HEK293 (cell line): ENCODE results near the gene ZNF687.

Experiments
- CTCF ChIA-PET: fragments of 350-600 bp; formaldehyde crosslinking; extraction: SDS; loops from one replicate; lab custom pipeline; 2021; ENCODE audit warnings: antibody characterized with exemption; lab: Yijun Ruan, JAX
- POLR2A ChIA-PET: fragments of 300-600 bp; formaldehyde crosslinking; extraction: SDS; loops from one replicate; lab custom pipeline; 2020; ENCODE audit warnings: antibody characterized with exemption, inconsistent platforms; lab: Yijun Ruan, JAX
- H3K27ac ChIP-seq: fragments of 200-500 bp; sonication (Bioruptor generic); 2 replicates; pipeline ENCODE4 v1.5.1; 2014; ENCODE audit warnings: low read depth, low read length, control low read depth, inconsistent platforms; ENCODE audit errors: extremely low read depth
- H3K36me3 ChIP-seq, 2 experiments: fragments of 200-500 bp in 1 of 2; sonication (Bioruptor generic) in 1 of 2; 1 replicate in 1 of 2; 2 replicates in 1 of 2; pipeline ENCODE4 v1.5.1; 2014 to 2017; ENCODE audit warnings: inconsistent platforms in 2 of 2, low read length in 2 of 2; ENCODE audit not compliant: control insufficient read depth in 2 of 2, insufficient read depth in 1 of 2
- H3K4me1 ChIP-seq: fragments of 200-500 bp; sonication (Bioruptor generic); 2 replicates; pipeline ENCODE4 v1.5.1; 2014; ENCODE audit warnings: mild to moderate bottlenecking, low read length, inconsistent platforms; ENCODE audit not compliant: control insufficient read depth, insufficient read depth
- H3K4me3 ChIP-seq: 2 replicates; pipeline ENCODE4 v1.5.1; 2011; ENCODE audit warnings: low read depth, mild to moderate bottlenecking, control low read depth, low read length, moderate library complexity
- H3K9me3 ChIP-seq: fragments of 200-500 bp; sonication (Bioruptor generic); 2 replicates; pipeline ENCODE4 v1.5.1; 2014; ENCODE audit warnings: low read depth, low read length, inconsistent platforms; ENCODE audit not compliant: control insufficient read depth, insufficient read depth
- FEZF1 ChIP-seq: fragments of 450-650 bp; formaldehyde crosslinking; IDR thresholded peaks from 2 replicates; pipeline ENCODE4 v1.5.1; 2016; ENCODE audit warnings: missing biosample characterization, missing genetic modification characterization
- GFI1B ChIP-seq: fragments of 450-650 bp; formaldehyde crosslinking; IDR thresholded peaks from 2 replicates; pipeline ENCODE4 v1.5.1; 2016; ENCODE audit warnings: missing biosample characterization, missing genetic modification characterization
- KLF1 ChIP-seq: fragments of 450-650 bp; formaldehyde crosslinking; IDR thresholded peaks from 2 replicates; pipeline ENCODE4 v1.5.1; 2016; ENCODE audit warnings: missing biosample characterization, missing genetic modification characterization
- KLF10 ChIP-seq: fragments of 450-650 bp; IDR thresholded peaks from 2 replicates; pipeline ENCODE4 v1.5.1; 2018; ENCODE audit warnings: missing biosample characterization, mild to moderate bottlenecking, missing genetic modification characterization
- KLF8 ChIP-seq: fragments of 450-650 bp; formaldehyde crosslinking; IDR thresholded peaks from 2 replicates; pipeline ENCODE4 v1.5.1; 2016; ENCODE audit warnings: missing biosample characterization, missing genetic modification characterization
- MEIS1 ChIP-seq: sonication (generic); formaldehyde crosslinking; IDR thresholded peaks from 2 replicates; pipeline ENCODE4 v1.8.1; 2022; ENCODE audit warnings: missing genetic modification reagents, mild to moderate bottlenecking, borderline replicate concordance
- SALL2 ChIP-seq: fragments of 450-650 bp; formaldehyde crosslinking; IDR thresholded peaks from 2 replicates; pipeline ENCODE4 v1.5.0; 2017; ENCODE audit warnings: missing biosample characterization, mild to moderate bottlenecking, missing genetic modification characterization, borderline replicate concordance
- YY1 ChIP-seq: fragments of 450-650 bp; formaldehyde crosslinking; IDR thresholded peaks from 2 replicates; pipeline ENCODE4 v1.5.1; 2018; ENCODE audit warnings: missing biosample characterization, missing genetic modification characterization
- ZBTB20 ChIP-seq: fragments of 450-650 bp; formaldehyde crosslinking; IDR thresholded peaks from 2 replicates; pipeline ENCODE4 v1.5.1; 2016; ENCODE audit warnings: missing biosample characterization, missing genetic modification characterization
- ZBTB44 ChIP-seq: fragments of 450-650 bp; IDR thresholded peaks from 2 replicates; pipeline ENCODE4 v1.5.1; 2018; ENCODE audit warnings: missing biosample characterization, mild to moderate bottlenecking, missing genetic modification characterization
- ZBTB48 ChIP-seq: fragments of 450-650 bp; formaldehyde crosslinking; IDR thresholded peaks from 2 replicates; pipeline ENCODE4 v1.5.1; 2016; ENCODE audit warnings: missing biosample characterization, missing genetic modification characterization
- ZBTB6 ChIP-seq: fragments of 450-650 bp; formaldehyde crosslinking; IDR thresholded peaks from 2 replicates; pipeline ENCODE4 v1.5.1; 2017; ENCODE audit warnings: missing biosample characterization, missing genetic modification characterization
- ZBTB7A ChIP-seq: fragments of 450-650 bp; formaldehyde crosslinking; IDR thresholded peaks from 2 replicates; pipeline ENCODE4 v1.5.1; 2016; ENCODE audit warnings: low read depth, missing biosample characterization, missing genetic modification characterization
- ZEB2 ChIP-seq: fragments of 450-650 bp; formaldehyde crosslinking; IDR thresholded peaks from 2 replicates; pipeline ENCODE4 v1.5.1; 2016; ENCODE audit warnings: missing biosample characterization, missing genetic modification characterization
- ZFHX2 ChIP-seq: fragments of 450-650 bp; formaldehyde crosslinking; conservative IDR thresholded peaks from 2 replicates; pipeline ENCODE4 v1.5.1; 2016; ENCODE audit warnings: missing biosample characterization, missing genetic modification characterization
- ZIC2 ChIP-seq: fragments of 450-650 bp; formaldehyde crosslinking; IDR thresholded peaks from 2 replicates; pipeline ENCODE4 v1.5.1; 2016; ENCODE audit warnings: missing biosample characterization, missing genetic modification characterization
- ZNF112 ChIP-seq: fragments of 450-650 bp; formaldehyde crosslinking; IDR thresholded peaks from 2 replicates; pipeline ENCODE4 v1.5.0; 2017; ENCODE audit warnings: missing biosample characterization, missing genetic modification characterization
- ZNF174 ChIP-seq: fragments of 450-650 bp; formaldehyde crosslinking; IDR thresholded peaks from 2 replicates; pipeline ENCODE4 v1.5.0; 2017; ENCODE audit warnings: missing biosample characterization, mild to moderate bottlenecking, missing genetic modification characterization
- ZNF433 ChIP-seq: fragments of 450-650 bp; formaldehyde crosslinking; IDR thresholded peaks from 2 replicates; pipeline ENCODE4 v1.5.1; 2016; ENCODE audit warnings: missing biosample characterization, missing genetic modification characterization, low read depth
- ZNF473 ChIP-seq: fragments of 450-650 bp; formaldehyde crosslinking; IDR thresholded peaks from 2 replicates; pipeline ENCODE4 v1.5.1; 2017; ENCODE audit warnings: missing biosample characterization, missing genetic modification characterization
- ZNF48 ChIP-seq: fragments of 450-650 bp; formaldehyde crosslinking; IDR thresholded peaks from 2 replicates; pipeline ENCODE4 v1.5.1; 2016; ENCODE audit warnings: missing biosample characterization, missing genetic modification characterization
- ZNF660 ChIP-seq: fragments of 450-650 bp; IDR thresholded peaks from 2 replicates; pipeline ENCODE4 v1.5.1; 2018; ENCODE audit warnings: missing biosample characterization, mild to moderate bottlenecking, missing genetic modification characterization
- ZNF704 ChIP-seq: fragments of 450-650 bp; formaldehyde crosslinking; IDR thresholded peaks from 2 replicates; pipeline ENCODE4 v1.5.1; 2016; ENCODE audit warnings: missing biosample characterization, missing genetic modification characterization
- ZNF768 ChIP-seq: fragments of 450-650 bp; formaldehyde crosslinking; IDR thresholded peaks from 2 replicates; pipeline ENCODE4 v1.5.1; 2018; ENCODE audit warnings: missing biosample characterization, mild to moderate bottlenecking, missing genetic modification characterization
- ZXDB ChIP-seq: fragments of 450-650 bp; formaldehyde crosslinking; IDR thresholded peaks from 2 replicates; pipeline ENCODE4 v1.5.1; 2016; ENCODE audit warnings: missing biosample characterization, missing genetic modification characterization
- TF ChIP-seq, protein P1 (sequence below): fragments of 450-650 bp; formaldehyde crosslinking; IDR thresholded peaks from 2 replicates; pipeline ENCODE4 v1.5.1; 2016; ENCODE audit warnings: missing biosample characterization, missing genetic modification characterization
- TF ChIP-seq, protein P2 (sequence below): fragments of 450-650 bp; formaldehyde crosslinking; IDR thresholded peaks from 2 replicates; pipeline ENCODE4 v1.5.1; 2016; ENCODE audit warnings: missing biosample characterization, missing genetic modification characterization
- TF ChIP-seq, protein P3 (sequence below): fragments of 450-650 bp; formaldehyde crosslinking; IDR thresholded peaks from 2 replicates; pipeline ENCODE4 v1.5.1; 2017; ENCODE audit warnings: missing biosample characterization, missing genetic modification characterization

The ZNF687 gene

DNA sequence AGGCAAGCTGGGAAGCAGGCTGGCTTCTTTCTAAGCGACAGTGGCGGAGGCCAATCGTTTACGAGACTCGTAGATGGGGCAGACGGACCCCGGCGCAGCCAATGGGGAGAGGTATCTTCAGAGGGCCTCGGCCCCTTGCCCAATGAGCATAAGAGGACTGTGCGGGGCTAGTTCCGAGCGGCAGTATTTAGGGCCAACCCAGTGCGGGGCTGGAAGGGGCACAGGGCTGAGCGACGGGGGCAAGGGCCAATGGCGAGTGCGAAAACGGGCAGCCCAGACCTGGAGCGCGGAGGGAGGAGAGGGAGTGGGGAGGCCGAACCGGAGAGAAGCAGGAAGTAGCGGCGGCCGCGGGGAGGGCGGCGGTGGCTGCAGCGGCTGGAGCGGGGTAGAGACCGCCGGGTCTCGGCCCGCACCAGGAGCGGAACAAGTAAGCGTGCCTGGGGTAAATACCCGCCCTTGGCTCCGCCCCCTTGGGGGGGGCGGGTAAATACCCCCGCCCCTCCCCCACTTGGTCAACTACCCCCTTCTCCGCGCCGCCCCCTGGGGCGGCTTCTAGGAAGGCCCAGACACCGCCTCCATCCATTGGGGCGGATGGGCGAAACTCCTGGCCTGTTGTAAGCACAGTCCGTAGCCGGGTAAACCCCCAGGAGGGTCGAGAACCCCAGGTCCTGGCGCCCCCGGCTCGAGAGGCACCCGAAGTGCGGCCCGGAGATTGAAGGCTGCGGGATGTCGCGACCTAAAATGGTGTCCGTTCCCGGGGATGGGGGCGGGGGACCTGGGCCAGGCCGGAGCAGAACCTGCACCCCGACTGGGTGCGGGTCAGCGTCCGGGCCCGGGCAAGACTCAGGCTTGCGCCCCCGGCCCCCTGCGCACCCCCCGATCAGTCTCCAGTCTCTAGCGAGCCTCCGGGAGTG lies at the start of gene ZNF687 (continued):
- TF ChIP-seq ZBTB48 (tag by site-specific recombination) (no peak), ZNF768 (tag by site-specific recombination) (no peak), ZBTB7A (tag by site-specific recombination) (peak; percentile 85), ZFHX2 (peak; percentile 42; the same call in 1 of the 2 replicates), SALL2 (tag by site-specific recombination) (no peak), FEZF1 (tag by site-specific recombination) (peak; percentile 42; the same call in 1 of the 2 replicates), KLF8 (peak; percentile 90), KLF1 (peak; percentile 53), ZNF174 (tag by site-specific recombination) (no peak), KLF10 (tag by site-specific recombination) (peak; percentile 52; the same call in 1 of the 2 replicates), MEIS1 (CRISPR knock-in tag) (no peak), ZNF660 (tag by site-specific recombination) (0 out of 2 replicates have a peak, but pooled peaks have one; percentile 39), ZBTB6 (tag by site-specific recombination) (peak; percentile 77), YY1 (tag by site-specific recombination) (peak; percentile 57), ZNF704 (tag by site-specific recombination) (no peak), ZBTB44 (peak; percentile 16; the same call in 1 of the 2 replicates), ZNF473 (tag by site-specific recombination) (no peak)
- TF ChIP-seq, protein P1, sequence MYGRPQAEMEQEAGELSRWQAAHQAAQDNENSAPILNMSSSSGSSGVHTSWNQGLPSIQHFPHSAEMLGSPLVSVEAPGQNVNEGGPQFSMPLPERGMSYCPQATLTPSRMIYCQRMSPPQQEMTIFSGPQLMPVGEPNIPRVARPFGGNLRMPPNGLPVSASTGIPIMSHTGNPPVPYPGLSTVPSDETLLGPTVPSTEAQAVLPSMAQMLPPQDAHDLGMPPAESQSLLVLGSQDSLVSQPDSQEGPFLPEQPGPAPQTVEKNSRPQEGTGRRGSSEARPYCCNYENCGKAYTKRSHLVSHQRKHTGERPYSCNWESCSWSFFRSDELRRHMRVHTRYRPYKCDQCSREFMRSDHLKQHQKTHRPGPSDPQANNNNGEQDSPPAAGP (tag by site-specific recombination), result peak; percentile 53
- TF ChIP-seq, all 188 proteins: peak for 58

- Histone ChIP-seq H3K4me1 (no peaks in the 10 kb centered on the region), H3K9me3 (no peaks in the 10 kb centered on the region), H3K4me3 (no peak overlapping the region), H3K27ac (no peak overlapping the region), H3K36me3 (peaks cover 81 to 100% of the 10 kb centered on the region in 2 experiments)
- ChIA-PET POLR2A (interaction anchor here (0.9 to 1.3 kb wide), 2 partner anchors 12 to 16 kb away, joined by 3 to 4 read pairs; no protein-coding TSS in a partner anchor), CTCF (interaction anchor here (0.6 kb wide), 1 partner anchor 16 kb away, joined by 3 read pairs; no protein-coding TSS in a partner anchor)
- TF ChIP-seq, protein P2, sequence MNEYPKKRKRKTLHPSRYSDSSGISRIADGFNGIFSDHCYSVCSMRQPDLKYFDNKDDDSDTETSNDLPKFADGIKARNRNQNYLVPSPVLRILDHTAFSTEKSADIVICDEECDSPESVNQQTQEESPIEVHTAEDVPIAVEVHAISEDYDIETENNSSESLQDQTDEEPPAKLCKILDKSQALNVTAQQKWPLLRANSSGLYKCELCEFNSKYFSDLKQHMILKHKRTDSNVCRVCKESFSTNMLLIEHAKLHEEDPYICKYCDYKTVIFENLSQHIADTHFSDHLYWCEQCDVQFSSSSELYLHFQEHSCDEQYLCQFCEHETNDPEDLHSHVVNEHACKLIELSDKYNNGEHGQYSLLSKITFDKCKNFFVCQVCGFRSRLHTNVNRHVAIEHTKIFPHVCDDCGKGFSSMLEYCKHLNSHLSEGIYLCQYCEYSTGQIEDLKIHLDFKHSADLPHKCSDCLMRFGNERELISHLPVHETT (tag by site-specific recombination), result no peak
- TF ChIP-seq GFI1B (no peak), ZNF112 (tag by site-specific recombination) (no peak), ZBTB20 (tag by site-specific recombination) (no peak), ZXDB (tag by site-specific recombination) (no peak), ZIC2 (tag by site-specific recombination) (no peak), ZNF48 (tag by site-specific recombination) (no peak), ZNF433 (tag by site-specific recombination) (no peak), ZEB2 (no peak)
- TF ChIP-seq, protein P3, sequence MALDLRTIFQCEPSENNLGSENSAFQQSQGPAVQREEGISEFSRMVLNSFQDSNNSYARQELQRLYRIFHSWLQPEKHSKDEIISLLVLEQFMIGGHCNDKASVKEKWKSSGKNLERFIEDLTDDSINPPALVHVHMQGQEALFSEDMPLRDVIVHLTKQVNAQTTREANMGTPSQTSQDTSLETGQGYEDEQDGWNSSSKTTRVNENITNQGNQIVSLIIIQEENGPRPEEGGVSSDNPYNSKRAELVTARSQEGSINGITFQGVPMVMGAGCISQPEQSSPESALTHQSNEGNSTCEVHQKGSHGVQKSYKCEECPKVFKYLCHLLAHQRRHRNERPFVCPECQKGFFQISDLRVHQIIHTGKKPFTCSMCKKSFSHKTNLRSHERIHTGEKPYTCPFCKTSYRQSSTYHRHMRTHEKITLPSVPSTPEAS (tag by site-specific recombination), result no peak
Observed at GRCh38 chr1:151235235-151235634, 46.9 kb upstream of the ZNF687 start.
